ENCODE results near the gene COL8A2.

GRCh38 chr1:36118447-36119204 lies 6.4 kb downstream of the COL8A2 start:
- TF ChIP-seq CTCF (conservative IDR thresholded peaks at IDR 0.05; ENCODE audit: low read depth, low read length) (no peak), EZH2 (IDR thresholded peaks at IDR 0.05; ENCODE audit: borderline replicate concordance, low read depth, low read length, poor library complexity, severe bottlenecking) (no peak)

All from A673 (cell line).